Right hindlimb (tissue), 1 donor: ENCODE data around the gene SMIM45.

Source experiments
- DNase-seq: peaks from one replicate; pipeline ENCODE4 v3.0.0-alpha.2; 2018

SMIM45 gene

DNA sequence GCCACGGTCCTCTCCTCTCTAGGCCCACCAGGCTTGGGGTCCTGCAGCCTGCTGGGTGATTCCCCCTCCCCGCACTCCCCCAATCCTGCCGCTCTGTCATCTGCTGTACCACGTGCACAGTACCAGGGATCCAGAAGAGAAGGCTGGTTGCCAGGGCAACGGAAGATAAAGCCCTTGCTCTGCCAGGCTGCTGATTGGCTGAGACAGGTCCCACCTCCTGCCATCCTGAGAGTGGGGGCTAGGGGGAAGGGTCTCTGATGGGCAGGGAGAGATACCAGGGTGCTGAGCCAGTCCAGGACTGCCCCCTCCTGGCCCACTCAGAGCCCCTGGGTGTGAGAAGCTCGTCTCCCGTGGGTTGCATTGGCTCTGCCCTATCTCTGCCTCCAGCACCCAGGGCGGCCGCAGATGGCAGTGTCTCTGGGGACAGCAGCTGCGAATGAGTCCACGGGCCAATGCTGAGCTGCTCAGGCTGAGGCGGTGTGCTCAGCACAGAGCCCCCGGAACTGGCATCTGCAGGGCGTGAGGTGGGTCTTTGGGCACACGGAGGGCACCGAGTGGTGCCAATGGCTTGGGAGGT lies at the start of gene SMIM45:
SMIM45 (plus strand) TSS at position 253 of the 577 bp plus-strand sequence.
- no peak for DNase-seq

GRCh38 chr22:41902932-41903421 lies 49.0 kb upstream of the SMIM45 start:
- DNase-seq, result no peak

DNA sequence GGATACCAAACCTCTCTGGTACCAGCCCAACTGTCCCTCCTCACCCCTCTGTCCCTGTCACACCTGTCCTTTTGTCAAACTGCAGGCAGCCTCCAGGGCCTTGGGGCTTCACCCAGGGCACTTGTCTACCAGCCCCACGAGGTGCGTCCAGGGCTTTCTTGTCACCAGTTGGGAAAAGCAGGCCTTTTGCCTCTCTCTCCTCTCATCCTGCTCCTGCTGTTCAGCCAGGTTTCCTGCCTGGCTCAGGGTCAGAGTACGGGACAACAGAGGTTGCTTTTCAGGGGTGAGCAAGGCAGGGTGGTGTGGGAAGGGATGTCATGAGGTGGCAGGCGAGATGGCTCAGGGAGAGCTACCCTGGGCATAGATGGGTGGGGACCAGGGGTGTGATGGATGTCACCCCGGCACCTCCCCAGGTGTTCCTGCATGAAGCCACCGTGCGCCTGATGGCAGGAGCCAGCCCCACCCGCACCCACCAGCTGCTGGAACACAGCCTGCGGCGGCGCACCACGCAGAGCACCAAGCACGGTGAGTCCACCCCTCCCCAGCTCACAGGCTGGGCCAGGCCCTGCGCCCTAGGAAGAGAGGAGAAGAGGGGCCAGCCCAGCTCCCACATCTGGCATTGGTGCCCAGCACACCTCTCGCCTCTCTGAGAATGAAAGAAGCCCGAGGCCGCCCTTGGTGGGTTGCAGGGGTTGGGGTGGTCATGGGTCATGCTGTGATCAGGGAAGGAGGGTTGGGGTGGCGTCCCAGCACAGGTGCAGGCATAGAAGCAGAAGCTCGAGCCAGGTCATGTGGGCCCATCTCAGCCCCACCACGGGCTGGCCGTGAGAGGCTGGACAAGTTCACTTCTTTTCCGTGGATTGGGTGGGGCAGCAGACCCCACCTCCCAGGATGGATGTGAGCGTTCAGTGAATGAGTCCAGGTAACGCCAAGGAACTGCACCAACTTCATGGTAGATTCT lies 47.2 kb upstream of the SMIM45 start:
- DNase-seq, result no peak

DNA sequence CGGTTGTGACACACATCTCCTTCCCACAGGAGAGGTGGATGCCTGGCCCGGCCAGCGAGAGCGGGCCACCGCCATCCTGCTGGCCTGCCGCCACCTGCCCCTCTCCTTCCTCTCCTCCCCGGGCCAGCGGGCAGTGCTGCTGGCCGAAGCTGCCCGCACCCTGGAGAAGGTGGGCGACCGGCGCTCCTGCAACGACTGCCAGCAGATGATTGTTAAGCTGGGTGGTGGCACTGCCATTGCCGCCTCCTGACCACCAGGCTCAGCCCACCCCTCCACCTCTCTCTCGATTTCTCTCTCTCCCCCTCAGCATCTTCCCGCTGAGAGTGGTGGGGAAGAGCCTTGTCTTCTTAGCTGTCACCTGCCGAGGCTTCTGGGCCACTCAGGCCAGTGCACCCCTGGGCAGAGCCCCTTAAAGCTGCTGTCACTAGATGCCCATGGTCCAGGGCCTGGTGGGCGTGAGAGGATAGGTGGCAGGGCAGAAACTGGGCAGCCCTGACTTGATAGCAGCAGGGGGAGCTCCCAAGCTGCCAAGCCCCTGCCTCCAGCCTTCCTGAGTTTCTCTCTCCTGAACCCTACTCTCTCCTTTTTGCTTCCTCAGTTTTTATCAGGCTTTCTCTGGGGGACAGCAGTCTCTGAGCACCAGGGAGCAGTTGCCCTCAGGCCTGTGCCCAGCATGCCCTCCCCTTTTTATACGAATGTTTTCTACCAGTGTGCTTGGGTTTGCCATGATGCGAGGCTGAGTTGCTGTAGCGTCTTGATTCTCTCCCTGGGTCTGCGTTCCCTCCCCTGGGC lies 46.3 kb upstream of the SMIM45 start:
- DNase-seq, result no peak

- DNase-seq, result no peak
Measured at GRCh38 chr22:41906822-41907221, 45.1 kb upstream of the SMIM45 start.

GRCh38 chr22:41907436-41908401 lies 44.2 kb upstream of the SMIM45 start:
- no peak for DNase-seq

GRCh38 chr22:41908411-41909309 lies 43.3 kb upstream of the SMIM45 start:
- DNase-seq, result no peak

DNA sequence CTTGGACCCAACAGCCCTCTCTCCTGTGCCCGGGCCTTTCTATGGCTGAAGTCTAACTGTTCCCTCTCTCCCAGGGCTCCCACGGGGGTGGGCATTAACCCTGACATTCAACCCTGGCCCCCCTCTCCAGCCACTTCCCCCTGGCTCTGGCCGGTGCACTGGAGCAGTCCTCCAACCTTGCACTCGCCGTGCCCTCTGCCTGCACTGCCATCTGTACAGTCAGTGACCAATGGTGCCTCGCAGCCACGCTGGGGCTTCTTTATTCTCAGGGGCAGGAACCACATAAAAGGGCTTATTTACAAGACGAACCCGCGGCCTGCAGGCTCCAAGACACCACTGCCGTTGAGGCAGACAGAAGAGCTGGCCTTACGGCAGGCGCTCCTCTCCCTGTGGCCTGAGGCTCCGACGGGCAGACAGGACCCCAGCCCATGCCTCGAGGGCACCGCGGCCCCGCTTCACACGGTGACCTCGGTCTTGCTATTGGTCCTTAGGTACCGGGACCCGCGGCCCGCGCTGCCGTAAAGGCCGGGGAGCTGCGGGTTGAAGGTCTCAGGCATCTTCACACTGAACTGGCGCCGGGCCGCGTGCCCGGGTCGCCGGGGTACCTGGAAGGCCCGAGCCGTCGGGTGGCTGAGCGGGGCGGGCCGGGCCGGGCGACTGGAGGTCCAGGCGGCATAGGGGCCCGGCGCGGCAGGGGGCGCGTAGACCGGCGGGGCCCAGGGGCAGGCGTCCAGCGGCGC lies 42.5 kb upstream of the SMIM45 start:
- DNase-seq, result no peak

GRCh38 chr22:41910050-41911000 lies 41.6 kb upstream of the SMIM45 start:
- DNase-seq, result no peak

GRCh38 chr22:41911001-41911611 lies 40.8 kb upstream of the SMIM45 start:
- no peak for DNase-seq

- DNase-seq, result no peak
Measured at GRCh38 chr22:41912338-41913039, 39.5 kb upstream of the SMIM45 start.

DNA sequence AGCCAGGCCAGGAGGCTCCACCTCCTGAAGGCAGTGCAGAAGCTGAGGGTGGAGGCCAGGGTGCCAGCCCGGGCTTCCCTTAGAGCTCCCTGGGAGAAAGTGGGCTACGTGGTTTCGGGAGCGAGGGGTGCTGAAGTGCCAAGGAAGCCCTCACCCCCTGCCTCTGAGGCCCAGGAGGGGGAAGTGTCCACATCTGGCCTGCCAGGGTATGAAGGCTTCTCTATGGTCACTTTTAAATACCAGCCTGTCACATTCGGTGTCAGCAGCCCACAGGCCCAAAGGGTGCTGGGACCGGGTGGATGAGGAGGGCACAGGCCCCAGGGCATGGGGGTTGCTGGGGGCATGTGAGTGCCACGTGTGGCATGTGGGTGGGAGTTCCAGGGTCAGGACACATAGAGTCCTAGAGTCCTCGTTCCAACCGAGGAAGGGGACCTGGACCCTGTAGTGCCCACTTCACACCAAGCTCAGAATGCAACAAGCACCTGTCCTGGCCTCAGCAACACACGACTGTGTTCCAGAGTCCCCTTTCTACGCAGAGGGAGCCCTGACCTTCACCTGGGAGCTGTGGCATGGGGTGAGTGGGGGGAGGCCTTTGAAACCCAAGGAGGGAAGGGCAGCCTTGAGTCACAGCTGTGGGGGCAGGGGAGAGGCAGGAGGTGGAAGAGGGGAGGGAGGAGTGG lies 38.8 kb upstream of the SMIM45 start:
- no peak for DNase-seq

DNA sequence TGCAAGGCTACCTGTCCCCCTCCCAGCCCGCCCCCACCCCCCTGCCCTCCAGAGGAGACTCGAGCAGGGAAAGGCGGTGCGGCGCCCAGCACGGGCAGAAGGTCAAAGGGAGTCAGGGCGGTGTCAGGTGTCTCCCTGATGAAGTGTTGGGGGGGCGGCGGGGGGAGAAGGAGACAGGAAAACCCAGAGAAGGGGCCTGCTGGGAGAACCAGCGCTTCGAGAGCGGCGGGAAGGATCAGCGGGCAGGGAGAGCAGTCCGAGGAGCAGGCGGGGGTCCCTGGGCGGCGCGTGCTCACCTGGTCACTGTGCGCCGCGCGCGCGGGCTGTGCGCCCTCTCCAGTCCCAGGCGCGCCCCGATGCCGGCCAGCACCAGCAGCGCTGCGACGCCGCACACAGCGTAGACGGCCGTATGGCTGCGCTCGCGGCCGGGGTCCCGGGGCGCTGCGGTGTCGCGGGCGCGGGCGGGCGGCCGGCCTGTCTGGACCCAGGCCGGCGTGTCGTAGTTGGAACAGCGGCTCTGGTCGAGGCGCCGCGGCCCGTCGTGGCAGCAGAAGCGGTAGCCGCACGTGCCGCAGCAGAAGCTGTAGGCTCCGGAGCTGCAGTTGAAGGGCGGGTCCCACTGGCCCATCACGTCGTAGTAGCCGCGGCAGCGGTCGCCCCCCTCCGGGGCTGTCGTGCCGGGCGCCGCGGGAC lies 38.0 kb upstream of the SMIM45 start:
- DNase-seq, result no peak

- DNase-seq, result no peak
Measured at GRCh38 chr22:41914611-41915034, 37.3 kb upstream of the SMIM45 start.

- DNase-seq, result peak; percentile 77
Measured at GRCh38 chr22:41915035-41915785, 36.7 kb upstream of the SMIM45 start, which contains the start of gene SHISA8. SHISA8 (minus strand) TSS chr22:41915074; CDS start chr22:41914667, 407 bp downstream.
